ENCODE measurements around the gene SLC25A38.

GRCh38 chr3:39407773-39408492 lies 24.8 kb downstream of the SLC25A38 start:
- TF ChIP-seq CTCF (IDR thresholded peaks at IDR 0.05; ENCODE audit: low read depth, low read length, poor library complexity, severe bottlenecking), result no peak
- no peak for TF ChIP-seq EZH2phosphoT487 (IDR thresholded peaks at IDR 0.05; ENCODE audit: borderline replicate concordance, low read length)
